ENCODE measurements around the gene STYXL1. TPM values are rescaled to one million over a fixed set of nuclear protein-coding genes. Genes with fewer than 3 reads are reported as not detected.

The STYXL1 gene
- total and polyA plus RNA-seq, 2 experiments from 2014 or later, result 28.0 to 39.2 TPM

- Mint-ChIP-seq H3K9me3 (peaks cover 1% of the 10 kb centered on the region; the same call in 1 of the 3 replicates), H3K27me3 (ENCODE audit: insufficient read depth, low read depth, poor library complexity) (peaks cover 5% of the 10 kb centered on the region), H3K36me3 (ENCODE audit: low read depth) (peaks cover 54% of the 10 kb centered on the region), H3K4me3 (no peak overlapping the region), H3K4me1 (peaks cover 19% of the 10 kb centered on the region), H3K27ac (no peak overlapping the region)
- no peak for DNase-seq (ENCODE audit: low spot score)
- H3K4me2 ChIP-seq, result no peak overlapping the region
- ATAC-seq, result no peak
- no peak for TF ChIP-seq ETS1 (IDR thresholded peaks at IDR 0.05)
- no peak for TF ChIP-seq REST (IDR thresholded peaks at IDR 0.05; ENCODE audit: unreplicated experiment)
- TF ChIP-seq CTCF (conservative IDR thresholded peaks at IDR 0.05; ENCODE audit: low read depth in 2 of 2), result no peak
- no peak for TF ChIP-seq JUNB (IDR thresholded peaks at IDR 0.05; ENCODE audit: unreplicated experiment)
- TF ChIP-seq NANOG (IDR thresholded peaks at IDR 0.05; ENCODE audit: borderline replicate concordance), result no peak
- no peak for TF ChIP-seq ZNF331 (CRISPR knock-in tag; IDR thresholded peaks at IDR 0.05; ENCODE audit: low read depth)
- TF ChIP-seq EZH2phosphoT487 (IDR thresholded peaks at IDR 0.05; ENCODE audit: unreplicated experiment), result no peak
- no peak for TF ChIP-seq EZH2 (IDR thresholded peaks at IDR 0.05; ENCODE audit: low read depth, unreplicated experiment)
- TF ChIP-seq ZNF114 (CRISPR knock-in tag; IDR thresholded peaks at IDR 0.05), result no peak
- TF ChIP-seq CREB1 (CRISPR knock-in tag; IDR thresholded peaks at IDR 0.05; ENCODE audit: low read depth), result no peak
- TF ChIP-seq ZNF462 (CRISPR knock-in tag; IDR thresholded peaks at IDR 0.05), result no peak
- TF ChIP-seq STAT1 (IDR thresholded peaks at IDR 0.05; ENCODE audit: unreplicated experiment), result no peak
- TF ChIP-seq POLR2AphosphoS5 (IDR thresholded peaks at IDR 0.05; ENCODE audit: low read depth), result no peak
- no peaks in the 10 kb centered on the region for H3K9me2 ChIP-seq (ENCODE audit: insufficient read depth)
- no peak overlapping the region for H3K4me3 ChIP-seq
- H3K4me1 ChIP-seq (ENCODE audit: insufficient read depth), result peaks cover 5% of the 10 kb centered on the region
- H4K20me1 ChIP-seq (replicated peaks; ENCODE audit: insufficient read depth), result peaks cover 8% of the 10 kb centered on the region
- peak overlapping the region; percentile 48; the same call in 1 of the 2 replicates for H3K27ac ChIP-seq (ENCODE audit: low read depth)
- no peaks in the 10 kb centered on the region for H3K27me3 ChIP-seq (ENCODE audit: insufficient read depth)
- 0 out of 2 replicates have a peak, but pooled peaks cover 4% of the 10 kb centered on the region for H3F3A ChIP-seq (replicated peaks; ENCODE audit: low read depth)
- peaks cover 16% of the 10 kb centered on the region for H3K36me3 ChIP-seq (ENCODE audit: insufficient read depth)
- no peak overlapping the region for H2AFZ ChIP-seq
- no peaks in the 10 kb centered on the region; the same call in 1 of the 2 replicates for H3K79me2 ChIP-seq (replicated peaks; ENCODE audit: insufficient read depth)
These were observed 88.8 kb downstream of the STYXL1 start for GRCh38 chr7:75958802-75959543.

Data from GM23338 (cell line).